K562 (cell line): ENCODE results near the gene TMEM187. TPM values are rescaled to one million over a fixed set of nuclear protein-coding genes. Genes with fewer than 3 reads are reported as not detected.

Source experiments
- E2F3 ChIP-seq: fragments of 250-450 bp; sonication (Bioruptor Pico); IDR thresholded peaks from 2 replicates; pipeline ENCODE4 v1.4.0; 2020; ENCODE audit warnings: mild to moderate bottlenecking
- ELF2 ChIP-seq: fragments of 250-450 bp; sonication (Bioruptor Pico); IDR thresholded peaks from 2 replicates; pipeline ENCODE4 v1.5.0; 2021; ENCODE audit warnings: mild to moderate bottlenecking
- HDAC2 ChIP-seq: fragments of 450-650 bp; IDR thresholded peaks from 2 replicates; pipeline ENCODE4 v1.6.1; 2016; ENCODE audit warnings: mild to moderate bottlenecking
- NR2C1 ChIP-seq, 2 experiments: fragments of 450-650 bp; IDR thresholded peaks; 2 replicates each; pipeline ENCODE4 v1.6.1; 2017; ENCODE audit warnings: mild to moderate bottlenecking in 2 of 2, antibody characterized with exemption in 1 of 2, inconsistent platforms in 1 of 2, missing compliant biosample characterization in 1 of 2, missing genetic modification characterization in 1 of 2
- RNF2 ChIP-seq: sonication (generic); IDR thresholded peaks from 2 replicates; pipeline ENCODE4 v1.6.1; 2016
- polyA plus RNA-seq, 8 experiments: library from polyadenylated mRNA; depleted of rRNA in 4 of 8; stranded (reverse) in 5 of 8; unstranded in 3 of 8; fragments of >200 nt; fragmentation: Nextera tagmentation in 2 of 8; fragmentation: Illumina TruSeq in 1 of 8; extraction: Ambion mirVana in 2 of 8; extraction: Trizol in 1 of 8; gene quantifications; 2 replicates each; pipeline versions ENCODE4 v1.2.1 to v1.2.3, GENCODE V29; 2011 to 2014; ENCODE audit warnings: inconsistent platforms in 1 of 8, missing spikeins in 1 of 8
- total RNA-seq, 7 experiments: library from RNA; depleted of rRNA in 6 of 7; stranded (reverse); fragments of >200 nt in 6 of 7; fragmentation: Illumina TruSeq in 2 of 7; extraction: Trizol in 2 of 7; gene quantifications; 2 replicates each; pipeline versions ENCODE4 v1.2.1 to v1.2.3, GENCODE V29; 2011 to 2021; ENCODE audit warnings: low replicate concordance in 1 of 7
- TF ChIP-seq, protein P1 (sequence below), 2 experiments: fragments of 150-350 bp in 1 of 2; IDR thresholded peaks; 2 replicates each; pipeline ENCODE4 v1.6.1; 2012 to 2016; ENCODE audit warnings: low read depth in 2 of 2, low read length in 2 of 2, mild to moderate bottlenecking in 1 of 2, moderate library complexity in 1 of 2
- TF ChIP-seq, protein P2 (sequence below): fragments of 250-450 bp; sonication (Bioruptor Pico); IDR thresholded peaks from 2 replicates; pipeline ENCODE4 v1.4.0; 2020
- TF ChIP-seq, protein P3 (sequence below): fragments of 200-800 bp; sonication (Bioruptor generic); IDR thresholded peaks from 2 replicates; pipeline ENCODE4 v1.6.1; 2017; ENCODE audit warnings: missing genetic modification characterization, missing compliant biosample characterization
- TF ChIP-seq, protein P4 (sequence below): sonication (generic); formaldehyde crosslinking; IDR thresholded peaks from 2 replicates; pipeline ENCODE4 v1.8.0; 2023; ENCODE audit warnings: mild to moderate bottlenecking, missing genetic modification reagents

TMEM187 gene
- total and polyA plus RNA-seq, 9 of the 15 experiments (the other 6 are each of a cell fraction or from before 2014, with no cell fraction given), result 0.13 to 6.4 (median 1.6) TPM

DNA sequence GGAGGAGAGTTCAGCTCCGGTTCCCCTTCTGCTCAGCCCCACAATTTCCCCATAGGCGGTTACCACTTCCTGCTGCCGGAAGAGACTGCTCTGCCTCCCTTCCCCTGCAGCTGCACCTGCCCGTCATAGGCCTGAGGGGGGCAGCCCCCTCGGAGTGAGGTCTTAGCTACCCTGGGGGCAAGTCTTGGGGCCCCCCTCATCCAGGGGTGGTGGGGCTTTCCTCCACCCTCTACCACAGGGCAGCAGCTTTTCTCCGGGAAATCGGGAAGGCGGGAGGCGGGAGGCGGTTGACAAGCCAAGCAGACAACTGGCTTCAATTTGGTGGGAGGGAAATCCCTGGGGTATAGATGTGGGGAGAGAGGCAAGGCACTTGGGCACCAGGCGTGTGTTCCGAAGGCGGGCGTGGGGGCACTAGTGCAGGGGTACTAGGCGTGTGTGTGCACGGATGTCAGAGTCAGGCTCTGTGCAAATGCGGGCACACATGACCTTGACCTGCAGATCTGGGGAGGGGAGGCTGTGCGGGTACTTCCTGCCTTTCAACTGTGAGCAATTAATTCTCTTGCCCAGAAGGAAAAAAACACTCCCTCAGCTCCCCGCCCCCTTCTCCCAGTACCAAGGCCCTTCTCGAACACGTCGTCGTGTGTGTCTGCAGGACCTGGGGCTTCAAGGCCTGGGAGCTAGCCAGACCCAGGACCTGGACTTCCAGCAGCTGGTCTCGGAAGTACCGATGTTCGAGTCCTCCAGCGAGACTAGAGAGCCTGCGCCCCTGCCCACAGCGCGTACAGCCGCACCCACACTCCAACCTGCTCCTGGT is 45.5 kb upstream of the TMEM187 start (continued):
- TF ChIP-seq, protein P1, sequence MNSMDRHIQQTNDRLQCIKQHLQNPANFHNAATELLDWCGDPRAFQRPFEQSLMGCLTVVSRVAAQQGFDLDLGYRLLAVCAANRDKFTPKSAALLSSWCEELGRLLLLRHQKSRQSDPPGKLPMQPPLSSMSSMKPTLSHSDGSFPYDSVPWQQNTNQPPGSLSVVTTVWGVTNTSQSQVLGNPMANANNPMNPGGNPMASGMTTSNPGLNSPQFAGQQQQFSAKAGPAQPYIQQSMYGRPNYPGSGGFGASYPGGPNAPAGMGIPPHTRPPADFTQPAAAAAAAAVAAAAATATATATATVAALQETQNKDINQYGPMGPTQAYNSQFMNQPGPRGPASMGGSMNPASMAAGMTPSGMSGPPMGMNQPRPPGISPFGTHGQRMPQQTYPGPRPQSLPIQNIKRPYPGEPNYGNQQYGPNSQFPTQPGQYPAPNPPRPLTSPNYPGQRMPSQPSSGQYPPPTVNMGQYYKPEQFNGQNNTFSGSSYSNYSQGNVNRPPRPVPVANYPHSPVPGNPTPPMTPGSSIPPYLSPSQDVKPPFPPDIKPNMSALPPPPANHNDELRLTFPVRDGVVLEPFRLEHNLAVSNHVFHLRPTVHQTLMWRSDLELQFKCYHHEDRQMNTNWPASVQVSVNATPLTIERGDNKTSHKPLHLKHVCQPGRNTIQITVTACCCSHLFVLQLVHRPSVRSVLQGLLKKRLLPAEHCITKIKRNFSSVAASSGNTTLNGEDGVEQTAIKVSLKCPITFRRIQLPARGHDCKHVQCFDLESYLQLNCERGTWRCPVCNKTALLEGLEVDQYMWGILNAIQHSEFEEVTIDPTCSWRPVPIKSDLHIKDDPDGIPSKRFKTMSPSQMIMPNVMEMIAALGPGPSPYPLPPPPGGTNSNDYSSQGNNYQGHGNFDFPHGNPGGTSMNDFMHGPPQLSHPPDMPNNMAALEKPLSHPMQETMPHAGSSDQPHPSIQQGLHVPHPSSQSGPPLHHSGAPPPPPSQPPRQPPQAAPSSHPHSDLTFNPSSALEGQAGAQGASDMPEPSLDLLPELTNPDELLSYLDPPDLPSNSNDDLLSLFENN (IDR thresholded peaks at IDR 0.05; ENCODE audit: low read depth in 2 of 2, low read length in 2 of 2), result peak in 1 of 2 experiments; percentile 52; a peak in 1 of 4 replicates
- TF ChIP-seq ELF2 (CRISPR knock-in tag) (0 out of 2 replicates have a peak, but pooled peaks have one; percentile 31), RNF2 (peak; percentile 77; the same call in 1 of the 2 replicates), E2F3 (no peak), HDAC2 (peak; percentile 17; the same call in 1 of the 2 replicates), NR2C1 (IDR thresholded peaks at IDR 0.05) (peak; percentile 40; the same call in 1 of the 2 replicates), NR2C1 (tag; IDR thresholded peaks at IDR 0.05) (peak; percentile 56; the same call in 1 of the 2 replicates)
- TF ChIP-seq, protein P2, sequence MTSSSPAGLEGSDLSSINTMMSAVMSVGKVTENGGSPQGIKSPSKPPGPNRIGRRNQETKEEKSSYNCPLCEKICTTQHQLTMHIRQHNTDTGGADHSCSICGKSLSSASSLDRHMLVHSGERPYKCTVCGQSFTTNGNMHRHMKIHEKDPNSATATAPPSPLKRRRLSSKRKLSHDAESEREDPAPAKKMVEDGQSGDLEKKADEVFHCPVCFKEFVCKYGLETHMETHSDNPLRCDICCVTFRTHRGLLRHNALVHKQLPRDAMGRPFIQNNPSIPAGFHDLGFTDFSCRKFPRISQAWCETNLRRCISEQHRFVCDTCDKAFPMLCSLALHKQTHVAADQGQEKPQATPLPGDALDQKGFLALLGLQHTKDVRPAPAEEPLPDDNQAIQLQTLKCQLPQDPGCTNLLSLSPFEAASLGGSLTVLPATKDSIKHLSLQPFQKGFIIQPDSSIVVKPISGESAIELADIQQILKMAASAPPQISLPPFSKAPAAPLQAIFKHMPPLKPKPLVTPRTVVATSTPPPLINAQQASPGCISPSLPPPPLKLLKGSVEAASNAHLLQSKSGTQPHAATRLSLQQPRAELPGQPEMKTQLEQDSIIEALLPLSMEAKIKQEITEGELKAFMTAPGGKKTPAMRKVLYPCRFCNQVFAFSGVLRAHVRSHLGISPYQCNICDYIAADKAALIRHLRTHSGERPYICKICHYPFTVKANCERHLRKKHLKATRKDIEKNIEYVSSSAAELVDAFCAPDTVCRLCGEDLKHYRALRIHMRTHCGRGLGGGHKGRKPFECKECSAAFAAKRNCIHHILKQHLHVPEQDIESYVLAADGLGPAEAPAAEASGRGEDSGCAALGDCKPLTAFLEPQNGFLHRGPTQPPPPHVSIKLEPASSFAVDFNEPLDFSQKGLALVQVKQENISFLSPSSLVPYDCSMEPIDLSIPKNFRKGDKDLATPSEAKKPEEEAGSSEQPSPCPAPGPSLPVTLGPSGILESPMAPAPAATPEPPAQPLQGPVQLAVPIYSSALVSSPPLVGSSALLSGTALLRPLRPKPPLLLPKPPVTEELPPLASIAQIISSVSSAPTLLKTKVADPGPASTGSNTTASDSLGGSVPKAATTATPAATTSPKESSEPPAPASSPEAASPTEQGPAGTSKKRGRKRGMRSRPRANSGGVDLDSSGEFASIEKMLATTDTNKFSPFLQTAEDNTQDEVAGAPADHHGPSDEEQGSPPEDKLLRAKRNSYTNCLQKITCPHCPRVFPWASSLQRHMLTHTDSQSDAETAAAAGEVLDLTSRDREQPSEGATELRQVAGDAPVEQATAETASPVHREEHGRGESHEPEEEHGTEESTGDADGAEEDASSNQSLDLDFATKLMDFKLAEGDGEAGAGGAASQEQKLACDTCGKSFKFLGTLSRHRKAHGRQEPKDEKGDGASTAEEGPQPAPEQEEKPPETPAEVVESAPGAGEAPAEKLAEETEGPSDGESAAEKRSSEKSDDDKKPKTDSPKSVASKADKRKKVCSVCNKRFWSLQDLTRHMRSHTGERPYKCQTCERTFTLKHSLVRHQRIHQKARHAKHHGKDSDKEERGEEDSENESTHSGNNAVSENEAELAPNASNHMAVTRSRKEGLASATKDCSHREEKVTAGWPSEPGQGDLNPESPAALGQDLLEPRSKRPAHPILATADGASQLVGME (CRISPR knock-in tag), result no peak
- TF ChIP-seq, protein P3, sequence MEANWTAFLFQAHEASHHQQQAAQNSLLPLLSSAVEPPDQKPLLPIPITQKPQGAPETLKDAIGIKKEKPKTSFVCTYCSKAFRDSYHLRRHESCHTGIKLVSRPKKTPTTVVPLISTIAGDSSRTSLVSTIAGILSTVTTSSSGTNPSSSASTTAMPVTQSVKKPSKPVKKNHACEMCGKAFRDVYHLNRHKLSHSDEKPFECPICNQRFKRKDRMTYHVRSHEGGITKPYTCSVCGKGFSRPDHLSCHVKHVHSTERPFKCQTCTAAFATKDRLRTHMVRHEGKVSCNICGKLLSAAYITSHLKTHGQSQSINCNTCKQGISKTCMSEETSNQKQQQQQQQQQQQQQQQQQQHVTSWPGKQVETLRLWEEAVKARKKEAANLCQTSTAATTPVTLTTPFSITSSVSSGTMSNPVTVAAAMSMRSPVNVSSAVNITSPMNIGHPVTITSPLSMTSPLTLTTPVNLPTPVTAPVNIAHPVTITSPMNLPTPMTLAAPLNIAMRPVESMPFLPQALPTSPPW (CRISPR knock-in tag), result peak; percentile 66
- TF ChIP-seq, protein P4, sequence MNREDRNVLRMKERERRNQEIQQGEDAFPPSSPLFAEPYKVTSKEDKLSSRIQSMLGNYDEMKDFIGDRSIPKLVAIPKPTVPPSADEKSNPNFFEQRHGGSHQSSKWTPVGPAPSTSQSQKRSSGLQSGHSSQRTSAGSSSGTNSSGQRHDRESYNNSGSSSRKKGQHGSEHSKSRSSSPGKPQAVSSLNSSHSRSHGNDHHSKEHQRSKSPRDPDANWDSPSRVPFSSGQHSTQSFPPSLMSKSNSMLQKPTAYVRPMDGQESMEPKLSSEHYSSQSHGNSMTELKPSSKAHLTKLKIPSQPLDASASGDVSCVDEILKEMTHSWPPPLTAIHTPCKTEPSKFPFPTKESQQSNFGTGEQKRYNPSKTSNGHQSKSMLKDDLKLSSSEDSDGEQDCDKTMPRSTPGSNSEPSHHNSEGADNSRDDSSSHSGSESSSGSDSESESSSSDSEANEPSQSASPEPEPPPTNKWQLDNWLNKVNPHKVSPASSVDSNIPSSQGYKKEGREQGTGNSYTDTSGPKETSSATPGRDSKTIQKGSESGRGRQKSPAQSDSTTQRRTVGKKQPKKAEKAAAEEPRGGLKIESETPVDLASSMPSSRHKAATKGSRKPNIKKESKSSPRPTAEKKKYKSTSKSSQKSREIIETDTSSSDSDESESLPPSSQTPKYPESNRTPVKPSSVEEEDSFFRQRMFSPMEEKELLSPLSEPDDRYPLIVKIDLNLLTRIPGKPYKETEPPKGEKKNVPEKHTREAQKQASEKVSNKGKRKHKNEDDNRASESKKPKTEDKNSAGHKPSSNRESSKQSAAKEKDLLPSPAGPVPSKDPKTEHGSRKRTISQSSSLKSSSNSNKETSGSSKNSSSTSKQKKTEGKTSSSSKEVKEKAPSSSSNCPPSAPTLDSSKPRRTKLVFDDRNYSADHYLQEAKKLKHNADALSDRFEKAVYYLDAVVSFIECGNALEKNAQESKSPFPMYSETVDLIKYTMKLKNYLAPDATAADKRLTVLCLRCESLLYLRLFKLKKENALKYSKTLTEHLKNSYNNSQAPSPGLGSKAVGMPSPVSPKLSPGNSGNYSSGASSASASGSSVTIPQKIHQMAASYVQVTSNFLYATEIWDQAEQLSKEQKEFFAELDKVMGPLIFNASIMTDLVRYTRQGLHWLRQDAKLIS (CRISPR knock-in tag), result 0 out of 2 replicates have a peak, but pooled peaks have one; percentile 1
